Measurements from ENCODE around the gene MYH11. TPM values are rescaled to one million over a fixed set of nuclear protein-coding genes. Genes with fewer than 3 reads are reported as not detected.
A peak's percentile ranks its signal among the peaks of the same experiment; 100 is the strongest.

MYH11 gene
- total RNA-seq, 4 donors from 2014 or later = 5.6 to 57.7 (median 20.4) TPM

GRCh38 chr16:15825750-15826305 lies 31.0 kb downstream of the MYH11 start:
- Histone ChIP-seq H3K4me1 (no peaks in the 10 kb centered on the region), H3K9me3 (no peaks in the 10 kb centered on the region), H3K4me3 (no peak overlapping the region), H3K27ac (peak overlapping the region in 1 of 4 donors; percentile 27), H3K36me3 (no peaks in the 10 kb centered on the region), H3K27me3 (no peaks in the 10 kb centered on the region)
- ATAC-seq (no peak), DNase-seq (no peak)
- TF ChIP-seq, protein P1, sequence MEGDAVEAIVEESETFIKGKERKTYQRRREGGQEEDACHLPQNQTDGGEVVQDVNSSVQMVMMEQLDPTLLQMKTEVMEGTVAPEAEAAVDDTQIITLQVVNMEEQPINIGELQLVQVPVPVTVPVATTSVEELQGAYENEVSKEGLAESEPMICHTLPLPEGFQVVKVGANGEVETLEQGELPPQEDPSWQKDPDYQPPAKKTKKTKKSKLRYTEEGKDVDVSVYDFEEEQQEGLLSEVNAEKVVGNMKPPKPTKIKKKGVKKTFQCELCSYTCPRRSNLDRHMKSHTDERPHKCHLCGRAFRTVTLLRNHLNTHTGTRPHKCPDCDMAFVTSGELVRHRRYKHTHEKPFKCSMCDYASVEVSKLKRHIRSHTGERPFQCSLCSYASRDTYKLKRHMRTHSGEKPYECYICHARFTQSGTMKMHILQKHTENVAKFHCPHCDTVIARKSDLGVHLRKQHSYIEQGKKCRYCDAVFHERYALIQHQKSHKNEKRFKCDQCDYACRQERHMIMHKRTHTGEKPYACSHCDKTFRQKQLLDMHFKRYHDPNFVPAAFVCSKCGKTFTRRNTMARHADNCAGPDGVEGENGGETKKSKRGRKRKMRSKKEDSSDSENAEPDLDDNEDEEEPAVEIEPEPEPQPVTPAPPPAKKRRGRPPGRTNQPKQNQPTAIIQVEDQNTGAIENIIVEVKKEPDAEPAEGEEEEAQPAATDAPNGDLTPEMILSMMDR (IDR thresholded peaks at IDR 0.05 in 4 of 5, conservative IDR thresholded peaks at IDR 0.05 in 1 of 5) = no peak
- TF ChIP-seq POLR2A (IDR thresholded peaks at IDR 0.05) = no peak
- intact Hi-C loops (cut with DNase I; ENCODE audit: low total_unique reads) (no loop called here), in situ Hi-C loops (cut with MboI; ENCODE audit: low sequenced_read_pairs in 4 of 4) (no loop called here)

- Histone ChIP-seq H3K9me3 (no peaks in the 10 kb centered on the region), H3K4me3 (no peak overlapping the region), H3K4me1 (no peaks in the 10 kb centered on the region), H3K36me3 (no peaks in the 10 kb centered on the region), H3K27ac (no peak overlapping the region), H3K27me3 (no peaks in the 10 kb centered on the region)
- no peak for DNase-seq
- in situ Hi-C loops (cut with MboI; ENCODE audit: low sequenced_read_pairs in 4 of 4) (loop anchor here in 1 of 4 donors (5.0 kb wide), 1 partner anchor 56 kb away; no protein-coding TSS in a partner anchor), intact Hi-C loops (cut with DNase I; ENCODE audit: low total_unique reads) (loop anchor here (1.0 kb wide), 1 partner anchor 57 kb away; no protein-coding TSS in a partner anchor)
- TF ChIP-seq POLR2A (IDR thresholded peaks at IDR 0.05) = no peak
- TF ChIP-seq, protein P1 (IDR thresholded peaks at IDR 0.05 in 4 of 5, conservative IDR thresholded peaks at IDR 0.05 in 1 of 5) = no peak
- ATAC-seq = no peak
Observed at GRCh38 chr16:15822957-15823356, 33.9 kb downstream of the MYH11 start.

- no peak for ATAC-seq
- intact Hi-C loops (cut with DNase I; ENCODE audit: low total_unique reads) = no loop called here
- Histone ChIP-seq H3K36me3 (no peaks in the 10 kb centered on the region), H3K27me3 (no peaks in the 10 kb centered on the region), H3K27ac (no peak overlapping the region), H3K9me3 (peaks cover 0 to 11% (median 0%) of the 10 kb centered on the region in 3 donors), H3K4me1 (no peaks in the 10 kb centered on the region), H3K4me3 (no peak overlapping the region)
- no peak for TF ChIP-seq POLR2A (IDR thresholded peaks at IDR 0.05)
- TF ChIP-seq, protein P1 (IDR thresholded peaks at IDR 0.05 in 4 of 5, conservative IDR thresholded peaks at IDR 0.05 in 1 of 5) = no peak
- in situ Hi-C loops (cut with MboI; ENCODE audit: low sequenced_read_pairs in 4 of 4) = loop anchor here in 1 of 4 donors (5.0 kb wide), 1 partner anchor 54 kb away; no protein-coding TSS in a partner anchor
- DNase-seq = no peak
Observed at GRCh38 chr16:15820837-15821236, 36.0 kb downstream of the MYH11 start.

GRCh38 chr16:15819046-15819445 lies 37.8 kb downstream of the MYH11 start:
- Histone ChIP-seq H3K27me3 (no peaks in the 10 kb centered on the region), H3K4me3 (no peak overlapping the region), H3K9me3 (peaks cover 0 to 11% (median 0%) of the 10 kb centered on the region in 3 donors), H3K27ac (no peak overlapping the region), H3K36me3 (no peaks in the 10 kb centered on the region), H3K4me1 (no peaks in the 10 kb centered on the region)
- in situ Hi-C loops (cut with MboI; ENCODE audit: low sequenced_read_pairs in 4 of 4) = no loop called here
- intact Hi-C loops (cut with DNase I; ENCODE audit: low total_unique reads) = no loop called here
- TF ChIP-seq, protein P1 (IDR thresholded peaks at IDR 0.05 in 4 of 5, conservative IDR thresholded peaks at IDR 0.05 in 1 of 5) = no peak
- no peak for TF ChIP-seq POLR2A (IDR thresholded peaks at IDR 0.05)
- ATAC-seq (no peak), DNase-seq (no peak)

Measured in gastrocnemius medialis (tissue), 4 donors.